Measurements from ENCODE around the gene TMX4. TPM values are rescaled to one million over a fixed set of nuclear protein-coding genes. Genes with fewer than 3 reads are reported as not detected.
"Not testable (repeated sequence)": the region's sequence is repeated elsewhere in the genome, so short reads cannot be mapped to it uniquely, and the experiment has no call there.

Gene TMX4
- total RNA-seq, 1 experiment from 2014 or later, result 61.4 TPM

DNA sequence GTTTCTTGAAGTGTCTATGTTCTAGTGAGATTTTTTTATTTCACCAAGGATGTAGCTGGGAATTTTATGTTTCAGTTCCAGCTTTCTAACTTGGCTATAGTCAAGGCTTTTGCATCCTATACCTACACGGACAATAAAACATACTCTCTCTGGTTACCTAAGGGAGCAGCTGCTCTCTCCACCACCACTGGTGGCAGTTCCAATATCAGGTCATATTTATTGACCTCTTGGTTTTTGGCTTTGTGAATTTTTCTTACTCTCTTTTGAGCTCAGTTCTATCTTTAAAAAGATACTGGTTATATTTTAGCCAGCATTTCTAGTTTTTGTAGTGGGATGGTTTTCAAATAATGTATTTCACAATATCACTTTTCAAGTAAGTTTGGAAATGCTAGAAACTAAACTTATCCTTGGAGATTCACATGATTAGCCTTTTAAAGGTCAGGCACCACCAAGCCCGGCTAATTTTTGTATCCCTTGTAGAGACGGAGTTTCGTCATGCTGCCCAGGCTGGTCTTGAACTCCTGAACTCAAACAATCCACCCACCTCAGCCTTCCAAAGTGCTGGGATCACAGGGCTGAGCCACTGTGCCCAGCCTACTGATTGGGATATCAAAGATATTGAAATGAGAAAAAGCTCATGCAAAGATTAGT is 44.7 kb downstream of the TMX4 start:
- no peak for DNase-seq (ENCODE audit: extremely low read depth, low read depth)

DNA sequence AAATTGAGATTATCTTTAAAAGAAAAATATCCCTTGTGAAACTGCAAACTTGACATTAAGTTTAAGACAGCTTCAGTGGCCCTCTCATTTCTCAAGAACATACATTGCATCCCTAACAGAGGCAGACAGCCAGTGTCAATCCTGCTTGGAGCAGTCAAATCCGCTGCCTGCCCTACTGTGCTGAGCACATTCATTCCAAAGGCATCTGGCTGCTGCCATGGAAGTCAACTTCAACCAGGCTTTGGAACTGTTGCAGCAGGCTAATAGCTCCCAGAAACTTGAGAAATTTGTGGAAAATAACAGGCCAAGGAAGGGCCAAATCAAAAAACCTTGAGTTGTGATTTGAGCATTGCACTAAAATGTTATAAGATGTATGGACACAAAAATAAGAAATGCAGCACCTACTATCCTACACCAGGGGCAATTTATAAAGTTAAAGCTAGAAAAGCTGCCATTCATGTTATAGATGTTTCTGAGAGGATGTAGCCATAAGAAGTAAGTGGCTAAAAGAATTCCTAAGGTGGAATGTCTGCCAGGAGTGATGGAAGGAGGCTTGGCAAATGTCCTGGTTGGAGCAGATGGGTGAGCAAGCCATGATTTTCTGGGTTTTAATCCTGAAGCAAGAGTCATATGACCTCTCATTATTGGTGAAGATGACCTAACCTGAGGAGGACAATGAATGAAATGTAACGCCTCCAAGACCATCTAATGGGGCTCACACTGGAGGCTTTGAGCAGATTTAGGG is 47.9 kb downstream of the TMX4 start:
- DNase-seq (ENCODE audit: extremely low read depth, low read depth), result no peak

DNA sequence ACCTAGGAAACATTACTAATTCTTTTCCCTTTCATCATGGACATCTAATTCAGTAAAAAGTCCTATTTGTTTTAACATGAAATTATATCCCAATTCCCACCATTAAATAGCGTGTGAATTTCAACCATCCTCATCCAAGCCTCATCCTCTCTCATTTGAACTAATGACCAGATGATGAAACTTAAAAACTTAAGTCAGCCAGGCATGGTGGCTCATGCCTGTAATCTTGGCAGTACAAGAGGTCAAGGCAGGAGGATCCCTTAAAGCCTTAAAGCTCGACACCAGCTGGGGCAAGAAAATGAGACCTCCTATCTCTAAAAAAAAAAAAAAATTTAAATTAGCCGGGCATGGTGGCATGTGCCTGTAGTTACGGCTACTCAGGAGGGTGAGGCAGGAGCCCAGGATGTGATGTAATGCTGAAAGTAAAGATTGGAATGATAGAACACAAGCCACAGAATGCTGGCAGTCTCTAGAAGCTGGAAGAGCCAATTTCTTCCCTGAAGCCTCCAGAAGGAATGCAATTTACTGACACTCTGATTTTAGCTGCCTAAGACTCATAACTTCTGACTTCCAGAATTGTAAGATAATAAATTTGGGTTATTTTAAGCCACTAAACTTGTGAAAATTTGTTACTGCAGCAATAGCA is 52.2 kb downstream of the TMX4 start:
- no peak for DNase-seq (ENCODE audit: extremely low read depth, low read depth)

DNA sequence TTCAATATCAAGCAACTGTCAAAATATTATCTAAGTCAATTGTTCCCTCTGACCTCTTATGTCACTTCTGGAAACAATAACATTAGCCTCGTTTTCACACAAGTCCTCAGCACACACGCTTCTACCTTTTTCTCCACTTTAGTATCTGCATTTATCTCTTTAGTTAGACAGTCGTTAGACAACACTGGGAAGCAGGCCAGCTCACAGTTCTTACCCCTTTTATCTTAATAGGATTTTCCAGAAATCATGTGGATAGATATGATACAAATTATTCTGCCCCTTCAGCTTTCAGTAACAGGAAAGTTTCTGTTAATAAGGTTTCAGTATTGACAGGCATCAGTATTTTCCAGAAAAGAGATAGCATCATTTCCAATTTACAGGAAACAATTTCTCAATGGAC is 53.4 kb downstream of the TMX4 start:
- DNase-seq (ENCODE audit: extremely low read depth, low read depth), result no peak

DNA sequence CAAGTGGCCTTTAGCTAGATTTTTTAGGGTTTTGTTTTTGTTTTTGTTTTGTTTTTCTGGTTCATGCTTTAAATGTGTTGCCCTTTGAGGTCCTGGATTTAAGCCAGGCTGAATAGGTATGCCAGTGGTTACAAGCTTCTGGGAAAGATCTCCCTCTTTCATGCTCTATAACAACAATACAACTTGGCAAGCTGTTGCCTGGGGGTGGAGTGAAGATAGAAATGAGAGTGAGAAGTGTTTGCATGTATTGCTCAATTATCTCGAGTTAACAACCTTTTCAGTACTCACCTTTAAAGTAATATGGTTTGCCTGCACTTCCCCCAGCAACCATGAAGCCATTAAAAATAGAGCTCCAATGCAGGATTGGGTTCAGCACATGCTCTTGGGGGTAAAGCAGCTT is 60.1 kb downstream of the TMX4 start:
- no peak for DNase-seq (ENCODE audit: extremely low read depth, low read depth)

DNA sequence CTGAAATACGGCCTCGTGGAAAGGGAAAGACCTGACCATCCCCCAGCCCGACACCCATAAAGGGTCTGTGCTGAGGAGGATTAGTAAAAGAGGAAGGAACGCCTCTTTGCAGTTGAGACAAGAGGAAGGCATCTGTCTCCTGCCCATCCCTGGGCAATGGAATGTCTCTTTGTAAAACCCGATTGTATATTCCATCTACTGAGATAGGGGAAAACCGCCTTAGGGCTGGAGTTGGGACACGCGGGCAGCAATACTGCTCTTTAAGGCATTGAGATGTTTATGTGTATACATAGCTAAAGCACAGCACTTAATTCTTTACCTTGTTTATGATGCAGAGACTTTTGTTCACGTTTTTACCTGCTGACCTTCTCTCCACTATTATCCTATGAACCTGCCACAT is 63.0 kb downstream of the TMX4 start:
- DNase-seq (ENCODE audit: extremely low read depth, low read depth), result not testable (repeated sequence)

DNA sequence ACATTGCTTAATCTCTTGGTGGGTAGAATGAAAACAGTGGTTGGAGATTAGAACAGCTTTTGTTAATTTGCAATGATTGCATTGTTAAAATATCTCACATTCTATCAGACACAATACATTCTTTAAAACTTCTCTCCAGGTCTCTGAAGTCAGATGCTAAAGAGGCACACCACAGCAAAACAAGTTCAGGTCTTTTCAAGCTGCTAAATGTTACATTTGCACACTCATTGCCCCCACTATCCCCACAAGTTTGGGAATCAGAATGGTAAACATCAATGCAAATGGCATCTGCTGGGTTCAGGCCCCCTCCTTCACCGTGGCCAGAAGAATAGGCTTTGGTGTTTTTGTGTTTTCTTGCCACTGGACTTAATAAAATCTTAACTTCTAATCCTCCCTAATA is 69.2 kb downstream of the TMX4 start:
- no peak for DNase-seq (ENCODE audit: extremely low read depth, low read depth)

DNA sequence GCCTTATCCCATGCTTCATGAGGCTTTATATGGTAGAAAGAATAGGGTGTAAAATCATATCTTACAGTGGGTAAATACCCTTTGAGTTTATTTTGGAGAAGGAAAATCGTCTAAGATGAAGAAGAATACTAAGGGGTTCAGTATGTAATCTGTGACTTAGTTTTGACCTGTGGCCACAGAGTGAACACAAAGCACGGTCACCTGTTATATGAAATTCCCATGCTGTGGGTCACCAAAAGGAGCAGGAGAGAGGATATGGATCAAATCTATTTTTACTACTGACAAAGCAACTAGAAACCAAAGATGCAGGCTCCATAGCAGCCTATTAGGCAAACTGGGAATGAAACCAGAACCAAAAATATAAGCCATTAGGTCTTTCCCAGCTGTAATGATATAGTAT is 75.7 kb downstream of the TMX4 start:
- no peak for DNase-seq (ENCODE audit: extremely low read depth, low read depth)

DNA sequence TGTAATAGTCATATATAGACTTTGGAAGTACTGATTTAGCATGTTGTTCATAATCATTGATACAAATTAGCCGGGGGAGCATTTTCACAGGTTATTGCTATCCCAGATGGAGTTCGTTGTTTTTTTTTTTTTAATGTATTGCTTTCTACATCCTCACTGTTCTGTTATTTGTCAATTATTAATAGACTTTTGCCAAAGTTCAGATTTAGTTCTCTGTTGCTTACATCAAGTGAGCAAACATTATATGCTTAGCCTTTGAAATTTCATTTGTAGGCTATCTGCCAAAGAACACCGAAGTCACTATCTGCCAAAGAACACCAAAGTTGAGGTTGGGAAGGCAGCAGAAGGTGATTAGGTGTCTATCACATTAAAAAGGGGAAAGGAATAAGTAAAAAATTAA is 79.2 kb downstream of the TMX4 start, which contains the start of gene HAO1:
Gene HAO1 (minus strand): TSS at position 118 of the 400 bp plus-strand sequence. CDS start 36 bp downstream, at position 82.
- DNase-seq (ENCODE audit: extremely low read depth, low read depth), result no peak

DNA sequence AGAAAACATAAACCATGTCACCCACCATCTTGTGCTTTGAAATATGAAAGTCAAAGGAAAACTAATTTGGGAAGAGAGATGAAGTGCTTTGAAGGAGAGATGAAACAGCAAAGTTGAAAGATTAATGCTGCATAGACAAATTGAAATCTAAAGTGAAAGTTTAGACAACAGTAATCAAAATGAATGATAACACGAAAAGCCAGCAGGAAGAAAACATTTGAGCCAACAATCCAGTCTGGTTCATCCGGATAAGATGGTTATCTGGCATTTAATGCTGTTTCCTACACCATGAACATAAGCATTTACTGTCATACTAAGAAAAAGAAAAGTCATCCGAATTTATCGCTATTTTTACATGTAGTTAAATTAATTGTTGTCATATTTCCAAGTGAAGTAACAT is 79.9 kb downstream of the TMX4 start:
- no peak for DNase-seq (ENCODE audit: extremely low read depth, low read depth)

DNA sequence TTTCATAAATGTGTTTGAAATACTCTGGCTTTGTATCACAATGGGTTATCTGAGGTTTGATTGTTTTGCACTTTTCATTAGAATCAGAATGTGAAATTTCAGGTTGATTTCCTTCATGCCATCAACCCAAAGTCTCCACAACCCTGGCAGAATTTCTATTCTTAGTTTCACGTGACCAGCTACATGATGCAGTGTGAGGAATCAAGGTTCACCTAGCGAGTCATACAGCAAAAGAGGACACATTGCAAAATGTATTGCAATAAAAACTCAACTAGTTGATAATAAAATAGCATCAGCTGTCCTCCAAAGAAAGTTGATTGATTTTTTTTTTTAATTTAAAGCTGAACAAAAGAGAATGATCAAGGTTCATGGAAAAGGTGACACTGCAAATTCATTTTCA is 81.5 kb downstream of the TMX4 start:
- DNase-seq (ENCODE audit: extremely low read depth, low read depth), result no peak

DNA sequence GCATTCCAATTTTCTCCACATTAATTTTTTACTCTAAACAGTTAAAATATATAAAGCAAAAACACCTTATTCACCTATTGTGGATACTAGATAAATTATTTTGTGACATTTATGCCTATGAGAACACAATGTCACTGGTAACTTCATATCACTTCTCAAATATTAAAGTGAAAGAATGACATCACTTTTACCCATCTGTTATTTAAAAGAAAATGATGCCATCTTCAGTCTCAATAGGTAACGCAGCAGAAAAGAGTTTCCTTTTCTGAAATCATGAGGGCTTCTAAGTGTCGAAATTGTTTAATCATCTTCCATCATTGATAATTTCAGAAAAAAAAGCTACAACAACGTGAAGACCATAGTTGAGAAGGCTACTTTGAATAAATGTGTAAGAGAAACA is 82.2 kb downstream of the TMX4 start:
- DNase-seq (ENCODE audit: extremely low read depth, low read depth), result no peak

DNA sequence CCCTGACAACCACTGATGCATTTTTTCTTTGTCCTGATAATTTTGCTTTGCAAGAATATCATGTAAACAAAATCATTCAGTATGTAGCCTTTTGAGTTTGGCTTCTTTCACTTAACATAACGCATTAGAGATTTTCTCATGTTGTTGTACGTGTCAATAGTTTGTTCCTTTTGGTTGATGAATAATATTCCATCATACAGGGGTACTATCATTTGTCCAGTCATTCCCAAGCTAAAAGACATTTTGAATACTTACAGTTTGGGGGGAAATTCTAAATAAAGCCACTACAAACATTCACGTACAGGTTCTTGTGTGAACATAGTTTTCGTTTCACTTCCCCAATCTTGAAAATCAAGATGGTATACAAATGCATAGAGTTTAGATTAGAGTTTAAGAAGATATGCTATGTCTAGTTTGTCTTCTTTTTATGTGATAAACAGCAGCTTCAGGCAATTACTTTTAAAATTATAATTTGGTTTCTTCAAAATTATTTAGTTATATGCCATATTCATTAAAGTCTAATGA is 84.5 kb downstream of the TMX4 start:
- no peak for DNase-seq (ENCODE audit: extremely low read depth, low read depth)

DNA sequence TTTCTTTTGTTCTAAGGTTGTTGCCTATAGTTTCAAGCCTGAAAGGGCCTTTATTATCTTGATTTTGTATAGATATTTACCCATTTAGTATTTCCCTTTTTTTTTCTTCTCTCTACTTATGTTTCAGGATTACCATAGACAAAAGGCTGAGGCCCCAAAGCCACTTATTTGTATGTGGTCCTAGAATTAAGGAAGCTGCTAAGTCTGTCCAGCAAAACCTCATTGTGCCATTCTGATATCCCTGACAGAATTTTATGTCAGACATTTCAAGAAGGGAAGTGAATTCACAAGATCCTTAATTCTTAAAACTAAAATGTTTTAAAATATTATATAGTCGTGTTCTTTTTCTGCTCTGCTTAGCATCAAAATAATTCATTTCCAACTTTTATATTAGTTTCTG is 86.2 kb downstream of the TMX4 start:
- DNase-seq (ENCODE audit: extremely low read depth, low read depth), result no peak

DNA sequence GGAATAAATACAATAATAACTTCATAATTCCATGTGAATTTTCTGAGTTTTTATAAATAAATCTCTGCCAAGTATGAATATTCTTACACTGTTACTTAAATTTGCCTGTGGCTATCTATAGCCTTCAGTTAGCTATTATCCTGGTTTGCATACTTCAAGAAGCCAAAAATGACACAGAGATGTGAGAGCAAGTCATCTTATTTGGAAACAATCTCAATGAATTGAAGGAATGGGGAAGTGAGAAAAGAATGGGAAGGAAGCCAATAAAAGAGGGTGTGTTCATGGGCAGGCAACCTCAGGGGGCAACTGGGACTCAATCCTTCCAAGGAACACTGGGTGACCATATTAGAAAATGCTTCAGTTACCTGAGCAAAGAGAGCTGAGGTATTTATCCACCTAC is 89.2 kb downstream of the TMX4 start:
- no peak for DNase-seq (ENCODE audit: extremely low read depth, low read depth)

Other genes with a start within 250 kb of the TMX4 start
- gene HAO1, start 79.3 kb downstream of the TMX4 start, total RNA-seq (2014; rRNA removed; shearing (Covaris generic)), result not detected in 2 replicates
- 66.0 and 74.0 TPM in 2 replicates for gene PLCB1, start 112.5 kb upstream of the TMX4 start, total RNA-seq (2014; rRNA removed; shearing (Covaris generic))